GM12878 (cell line): ENCODE measurements around the gene MGAT5.

Experiments
- CEBPB ChIP-seq, 2 experiments: fragments of 150-350 bp in 1 of 2; IDR thresholded peaks; 2 replicates each; pipeline ENCODE4 v1.6.1; 2012 to 2014; ENCODE audit warnings: low read depth in 2 of 2, low read length in 2 of 2, borderline replicate concordance in 1 of 2, inconsistent platforms in 1 of 2
- KAT2A ChIP-seq: conservative IDR thresholded peaks from 2 replicates; pipeline ENCODE4 v1.6.1; 2011; ENCODE audit warnings: low read depth, low read length; ENCODE audit not compliant: control insufficient read depth
- NBN ChIP-seq: fragments of 450-650 bp; IDR thresholded peaks from 2 replicates; pipeline ENCODE4 v1.6.1; 2016
- POLR2A ChIP-seq: IDR thresholded peaks from 2 replicates; pipeline ENCODE4 v1.6.1; 2011; ENCODE audit warnings: low read depth, mild to moderate bottlenecking, low read length
- SMC3 ChIP-seq: IDR thresholded peaks from 2 replicates; pipeline ENCODE4 v1.6.1; 2011; ENCODE audit warnings: low read length, improper control_type of control experiment, borderline replicate concordance
- YY1 ChIP-seq: IDR thresholded peaks from 2 replicates; pipeline ENCODE4 v1.6.1; 2011; ENCODE audit warnings: low read depth, mild to moderate bottlenecking, low read length
- TF ChIP-seq, protein P1 (sequence below), 3 experiments: IDR thresholded peaks in 2 of 3; conservative IDR thresholded peaks in 1 of 3; 2 replicates each; pipeline ENCODE4 v1.5.1; 2011; ENCODE audit warnings: low read depth in 3 of 3, low read length in 3 of 3, mild to moderate bottlenecking in 3 of 3, control low read depth in 2 of 3, moderate library complexity in 2 of 3, inconsistent platforms in 1 of 3, mixed read lengths in 1 of 3; ENCODE audit not compliant: control insufficient read depth in 2 of 3, insufficient read depth in 1 of 3; ENCODE audit errors: extremely low read depth in 1 of 3
- TF ChIP-seq, protein P2 (sequence below): fragments of 450-650 bp; IDR thresholded peaks from 2 replicates; pipeline ENCODE4 v1.6.1; 2017; ENCODE audit warnings: low read depth, mild to moderate bottlenecking, moderate library complexity

DNA sequence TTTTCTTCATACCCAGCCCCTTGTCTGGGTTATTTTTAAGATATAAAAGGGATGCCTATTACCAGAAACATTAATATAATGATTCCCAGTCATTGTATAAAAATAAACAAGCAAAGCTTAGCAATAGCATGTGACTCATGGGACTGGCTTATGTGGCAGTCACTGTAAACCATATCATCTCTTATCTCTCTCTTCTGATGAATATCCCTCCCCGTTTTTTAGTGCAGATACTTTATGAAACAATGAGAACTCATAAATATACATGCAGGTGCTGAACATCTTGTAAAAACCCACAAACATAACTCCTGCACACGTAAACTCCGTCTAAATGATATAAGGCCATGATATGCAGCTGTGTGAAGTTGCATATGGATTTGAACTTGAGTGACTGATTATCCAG lies 154.9 kb downstream of the MGAT5 start:
- TF ChIP-seq, protein P1, sequence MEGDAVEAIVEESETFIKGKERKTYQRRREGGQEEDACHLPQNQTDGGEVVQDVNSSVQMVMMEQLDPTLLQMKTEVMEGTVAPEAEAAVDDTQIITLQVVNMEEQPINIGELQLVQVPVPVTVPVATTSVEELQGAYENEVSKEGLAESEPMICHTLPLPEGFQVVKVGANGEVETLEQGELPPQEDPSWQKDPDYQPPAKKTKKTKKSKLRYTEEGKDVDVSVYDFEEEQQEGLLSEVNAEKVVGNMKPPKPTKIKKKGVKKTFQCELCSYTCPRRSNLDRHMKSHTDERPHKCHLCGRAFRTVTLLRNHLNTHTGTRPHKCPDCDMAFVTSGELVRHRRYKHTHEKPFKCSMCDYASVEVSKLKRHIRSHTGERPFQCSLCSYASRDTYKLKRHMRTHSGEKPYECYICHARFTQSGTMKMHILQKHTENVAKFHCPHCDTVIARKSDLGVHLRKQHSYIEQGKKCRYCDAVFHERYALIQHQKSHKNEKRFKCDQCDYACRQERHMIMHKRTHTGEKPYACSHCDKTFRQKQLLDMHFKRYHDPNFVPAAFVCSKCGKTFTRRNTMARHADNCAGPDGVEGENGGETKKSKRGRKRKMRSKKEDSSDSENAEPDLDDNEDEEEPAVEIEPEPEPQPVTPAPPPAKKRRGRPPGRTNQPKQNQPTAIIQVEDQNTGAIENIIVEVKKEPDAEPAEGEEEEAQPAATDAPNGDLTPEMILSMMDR (IDR thresholded peaks at IDR 0.05 in 2 of 3, conservative IDR thresholded peaks at IDR 0.05 in 1 of 3; ENCODE audit: control insufficient read depth in 2 of 3, extremely low read depth in 1 of 3, insufficient read depth in 1 of 3, low read depth in 3 of 3, low read length in 3 of 3) = no peak
- TF ChIP-seq, protein P2, sequence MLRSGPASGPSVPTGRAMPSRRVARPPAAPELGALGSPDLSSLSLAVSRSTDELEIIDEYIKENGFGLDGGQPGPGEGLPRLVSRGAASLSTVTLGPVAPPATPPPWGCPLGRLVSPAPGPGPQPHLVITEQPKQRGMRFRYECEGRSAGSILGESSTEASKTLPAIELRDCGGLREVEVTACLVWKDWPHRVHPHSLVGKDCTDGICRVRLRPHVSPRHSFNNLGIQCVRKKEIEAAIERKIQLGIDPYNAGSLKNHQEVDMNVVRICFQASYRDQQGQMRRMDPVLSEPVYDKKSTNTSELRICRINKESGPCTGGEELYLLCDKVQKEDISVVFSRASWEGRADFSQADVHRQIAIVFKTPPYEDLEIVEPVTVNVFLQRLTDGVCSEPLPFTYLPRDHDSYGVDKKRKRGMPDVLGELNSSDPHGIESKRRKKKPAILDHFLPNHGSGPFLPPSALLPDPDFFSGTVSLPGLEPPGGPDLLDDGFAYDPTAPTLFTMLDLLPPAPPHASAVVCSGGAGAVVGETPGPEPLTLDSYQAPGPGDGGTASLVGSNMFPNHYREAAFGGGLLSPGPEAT = no peak
- TF ChIP-seq KAT2A = no peak
- no peak for TF ChIP-seq CEBPB (IDR thresholded peaks at IDR 0.05; ENCODE audit: borderline replicate concordance in 1 of 2, low read depth in 2 of 2, low read length in 2 of 2)
- TF ChIP-seq NBN = no peak
- TF ChIP-seq YY1 = no peak
- no peak for TF ChIP-seq POLR2A
- no peak for TF ChIP-seq SMC3
